ENCODE results near the gene DRICH1. TPM values are rescaled to one million over a fixed set of nuclear protein-coding genes. Genes with fewer than 3 reads are reported as not detected.

Gene DRICH1
- total RNA-seq, 4 donors from 2014 or later: 2.2 TPM; not detected in 3

GRCh38 chr22:23580576-23581259, 51.4 kb downstream of the DRICH1 start:
- 62 to 83% methylated on average over 4 to 6 of the region's 11 CpGs for WGBS, 2 donors (ENCODE audit: low coverage in 1 of 2)
- no peaks in the 10 kb centered on the region for H3K4me1 ChIP-seq
- no peaks in the 10 kb centered on the region for H3K9me3 ChIP-seq
- H3K27ac ChIP-seq: no peak overlapping the region
- no peak overlapping the region for H3K4me3 ChIP-seq
- peaks cover 20% of the 10 kb centered on the region for H3K27me3 ChIP-seq
- ATAC-seq: no peak
- H3K36me3 ChIP-seq: no peaks in the 10 kb centered on the region
- TF ChIP-seq POLR2A (IDR thresholded peaks at IDR 0.05) (no peak), EP300 (IDR thresholded peaks at IDR 0.05) (no peak), POLR2AphosphoS5 (IDR thresholded peaks at IDR 0.05) (no peak)
- TF ChIP-seq, protein P1, sequence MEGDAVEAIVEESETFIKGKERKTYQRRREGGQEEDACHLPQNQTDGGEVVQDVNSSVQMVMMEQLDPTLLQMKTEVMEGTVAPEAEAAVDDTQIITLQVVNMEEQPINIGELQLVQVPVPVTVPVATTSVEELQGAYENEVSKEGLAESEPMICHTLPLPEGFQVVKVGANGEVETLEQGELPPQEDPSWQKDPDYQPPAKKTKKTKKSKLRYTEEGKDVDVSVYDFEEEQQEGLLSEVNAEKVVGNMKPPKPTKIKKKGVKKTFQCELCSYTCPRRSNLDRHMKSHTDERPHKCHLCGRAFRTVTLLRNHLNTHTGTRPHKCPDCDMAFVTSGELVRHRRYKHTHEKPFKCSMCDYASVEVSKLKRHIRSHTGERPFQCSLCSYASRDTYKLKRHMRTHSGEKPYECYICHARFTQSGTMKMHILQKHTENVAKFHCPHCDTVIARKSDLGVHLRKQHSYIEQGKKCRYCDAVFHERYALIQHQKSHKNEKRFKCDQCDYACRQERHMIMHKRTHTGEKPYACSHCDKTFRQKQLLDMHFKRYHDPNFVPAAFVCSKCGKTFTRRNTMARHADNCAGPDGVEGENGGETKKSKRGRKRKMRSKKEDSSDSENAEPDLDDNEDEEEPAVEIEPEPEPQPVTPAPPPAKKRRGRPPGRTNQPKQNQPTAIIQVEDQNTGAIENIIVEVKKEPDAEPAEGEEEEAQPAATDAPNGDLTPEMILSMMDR (IDR thresholded peaks at IDR 0.05): no peak

GRCh38 chr22:23579870-23580575, 52.1 kb downstream of the DRICH1 start, which contains the start of gene IGLL1:
IGLL1 (minus strand) TSS chr22:23580290; CDS start chr22:23580190, 100 bp downstream.
- Histone ChIP-seq H3K36me3 (no peaks in the 10 kb centered on the region), H3K9me3 (no peaks in the 10 kb centered on the region), H3K4me1 (no peaks in the 10 kb centered on the region), H3K27ac (no peak within 1 kb of the TSS), H3K4me3 (no peak within 1 kb of the TSS), H3K27me3 (peaks cover 22% of the 10 kb centered on the region)
- TF ChIP-seq POLR2AphosphoS5 (IDR thresholded peaks at IDR 0.05): no peak
- TF ChIP-seq, protein P1 (IDR thresholded peaks at IDR 0.05): no peak
- TF ChIP-seq EP300 (IDR thresholded peaks at IDR 0.05): no peak
- TF ChIP-seq POLR2A (IDR thresholded peaks at IDR 0.05): no peak
- no peak for ATAC-seq
- WGBS, 2 donors (ENCODE audit: low coverage in 1 of 2): 80 to 84% methylated on average over 1 to 3 of the region's 12 CpGs

DNA sequence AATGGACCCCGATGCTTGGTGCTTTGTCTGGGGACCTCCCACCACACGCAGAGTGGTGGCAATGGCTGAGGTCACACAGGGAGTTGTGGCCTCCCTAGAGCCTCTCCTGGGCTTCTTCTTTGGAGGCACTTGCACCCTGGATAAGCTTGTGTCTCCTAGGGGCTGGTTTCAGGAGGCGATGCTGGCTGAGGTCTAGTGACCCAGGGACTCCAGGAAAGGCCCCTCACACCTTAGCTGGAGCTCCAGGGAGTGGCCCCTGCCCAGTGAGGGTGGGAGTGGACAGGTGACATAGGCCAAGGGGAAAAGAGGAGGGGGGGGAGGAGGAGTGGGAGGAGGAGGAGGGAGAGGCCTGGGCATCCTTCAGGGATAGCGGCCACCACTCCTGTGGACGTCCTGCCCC, 52.8 kb downstream of the DRICH1 start:
- Histone ChIP-seq H3K9me3 (no peaks in the 10 kb centered on the region), H3K27ac (no peak overlapping the region), H3K4me3 (no peak overlapping the region), H3K36me3 (no peaks in the 10 kb centered on the region), H3K27me3 (peaks cover 22% of the 10 kb centered on the region), H3K4me1 (no peaks in the 10 kb centered on the region)
- WGBS, 2 donors (ENCODE audit: low coverage in 1 of 2): 40% methylated on average over 1 of the region's 5 CpGs; no CpG with 5 or more reads in 1 of the 2 donors
- TF ChIP-seq POLR2A (IDR thresholded peaks at IDR 0.05) (no peak), POLR2AphosphoS5 (IDR thresholded peaks at IDR 0.05) (no peak), EP300 (IDR thresholded peaks at IDR 0.05) (no peak)
- TF ChIP-seq, protein P1 (IDR thresholded peaks at IDR 0.05): no peak
- ATAC-seq: no peak

GRCh38 chr22:23578306-23578705, 53.8 kb downstream of the DRICH1 start:
- no peak overlapping the region for H3K4me3 ChIP-seq
- H3K36me3 ChIP-seq: no peaks in the 10 kb centered on the region
- H3K4me1 ChIP-seq: no peaks in the 10 kb centered on the region
- H3K27ac ChIP-seq: no peak overlapping the region
- no peaks in the 10 kb centered on the region for H3K9me3 ChIP-seq
- 70 to 83% methylated on average over 1 to 2 of the region's 11 CpGs for WGBS, 2 donors (ENCODE audit: low coverage in 1 of 2)
- no peak for ATAC-seq
- peaks cover 22% of the 10 kb centered on the region for H3K27me3 ChIP-seq
- TF ChIP-seq EP300 (IDR thresholded peaks at IDR 0.05): no peak
- TF ChIP-seq, protein P1 (IDR thresholded peaks at IDR 0.05): no peak
- TF ChIP-seq POLR2A (IDR thresholded peaks at IDR 0.05): no peak
- no peak for TF ChIP-seq POLR2AphosphoS5 (IDR thresholded peaks at IDR 0.05)

Data from gastroesophageal sphincter (tissue), 4 donors.